H1 (cell line): ENCODE measurements around the gene SHISA6. TPM values are rescaled to one million over a fixed set of nuclear protein-coding genes. Genes with fewer than 3 reads are reported as not detected.

ENCODE experiments used
- CTCF ChIA-PET: fragments of 300-600 bp; sonication (Branson Sonifier 250); formaldehyde crosslinking; loops from one replicate; lab custom pipeline; 2021; ENCODE audit not compliant: partially characterized antibody; lab: Charles Lee
- POLR2A ChIA-PET: fragments of 300-600 bp; sonication (Branson Sonifier 250); formaldehyde crosslinking; loops from one replicate; lab custom pipeline; 2021; ENCODE audit warnings: inconsistent platforms; ENCODE audit not compliant: partially characterized antibody; lab: Charles Lee
- DNase-seq, 2 experiments: peaks; one replicate each; pipeline versions ENCODE4 v3.0.0 to v3.0.0-alpha.2; 2010 to 2022; ENCODE audit warnings: low spot score in 2 of 2, low read depth in 1 of 2, mixed read lengths in 1 of 2
- FAIRE-seq: peaks from 2 replicates; lab custom pipeline; 2011; peaks lifted over from hg19 to GRCh38; lab: Jason Lieb, UNC
- H2AFZ ChIP-seq: 2 replicates; pipeline ENCODE4 v1.8.1; 2012; ENCODE audit warnings: low read length, inconsistent platforms
- H2AK5ac ChIP-seq: 2 replicates; pipeline ENCODE4 v1.6.1; 2013; ENCODE audit warnings: low read depth, low read length
- H2BK120ac ChIP-seq: replicated peaks from 2 replicates; pipeline ENCODE3; 2013; ENCODE audit warnings: low read depth, low read length, inconsistent platforms
- H2BK12ac ChIP-seq: 2 replicates; pipeline ENCODE4 v1.6.1; 2013; ENCODE audit warnings: low read depth, low read length
- H2BK15ac ChIP-seq: 2 replicates; pipeline ENCODE4 v1.6.1; 2013; ENCODE audit warnings: low read length
- H2BK20ac ChIP-seq: 2 replicates; pipeline ENCODE4 v1.6.1; 2013; ENCODE audit warnings: low read length
- H2BK5ac ChIP-seq: 2 replicates; pipeline ENCODE4 v1.6.1; 2013; ENCODE audit warnings: low read depth, low read length
- H3K14ac ChIP-seq: 2 replicates; pipeline ENCODE4 v1.6.1; 2013; ENCODE audit warnings: inconsistent platforms; ENCODE audit not compliant: insufficient read length
- H3K18ac ChIP-seq: 2 replicates; pipeline ENCODE4 v1.6.1; 2013; ENCODE audit warnings: low read length; ENCODE audit errors: extremely low read depth
- H3K23ac ChIP-seq: 2 replicates; pipeline ENCODE4 v1.6.1; 2013; ENCODE audit warnings: inconsistent platforms; ENCODE audit not compliant: insufficient read length
- H3K23me2 ChIP-seq: 2 replicates; pipeline ENCODE4 v1.6.1; 2013; ENCODE audit warnings: low read depth, low read length
- H3K27ac ChIP-seq: 2 replicates; pipeline ENCODE4 v1.6.1; 2011; ENCODE audit warnings: low read depth, low read length, inconsistent platforms
- H3K27me3 ChIP-seq, 4 experiments: replicated peaks in 1 of 4; 1 replicate in 1 of 4; 2 replicates in 3 of 4; pipeline versions ENCODE4 v1.6.1 to v1.8.1; 2011 to 2013; ENCODE audit warnings: low read length in 3 of 4, mild to moderate bottlenecking in 3 of 4, inconsistent platforms in 2 of 4, mixed read lengths in 2 of 4, moderate library complexity in 1 of 4; ENCODE audit not compliant: control insufficient read depth in 3 of 4, insufficient read depth in 3 of 4; ENCODE audit errors: extremely low read depth in 1 of 4
- H3K36me3 ChIP-seq, 4 experiments: 2 replicates each; pipeline versions ENCODE4 v1.6.1 to v1.8.1; 2011 to 2013; ENCODE audit warnings: mild to moderate bottlenecking in 4 of 4, low read length in 3 of 4, moderate library complexity in 2 of 4, control low read depth in 1 of 4, inconsistent platforms in 1 of 4; ENCODE audit not compliant: insufficient read depth in 4 of 4, control insufficient read depth in 2 of 4
- H3K4ac ChIP-seq: replicated peaks from 2 replicates; pipeline ENCODE3; 2013; ENCODE audit warnings: low read length, low read depth, mixed read lengths, inconsistent platforms; ENCODE audit not compliant: insufficient read length
- H3K4me1 ChIP-seq, 4 experiments: replicated peaks in 1 of 4; 1 replicate in 1 of 4; 2 replicates in 3 of 4; pipeline versions ENCODE4 v1.6.1 to v1.8.1; 2011 to 2013; ENCODE audit warnings: low read length in 3 of 4, inconsistent platforms in 2 of 4, mixed read lengths in 1 of 4; ENCODE audit not compliant: insufficient read depth in 4 of 4, control insufficient read depth in 3 of 4
- H3K4me2 ChIP-seq, 2 experiments: 2 replicates each; pipeline versions ENCODE4 v1.6.1 to v1.8.1; 2011 to 2013; ENCODE audit warnings: low read depth in 2 of 2, low read length in 2 of 2, control low read depth in 1 of 2, inconsistent platforms in 1 of 2, mild to moderate bottlenecking in 1 of 2; ENCODE audit not compliant: insufficient read depth in 1 of 2
- H3K4me3 ChIP-seq, 4 experiments: fragments of 200-600, 300-600 bp in 1 of 4; sonication (generic), shearing (Covaris generic), sonication (Bioruptor Twin) in 1 of 4; 2 replicates each; pipeline versions ENCODE4 v1.5.1 to v1.8.1; 2011 to 2016; ENCODE audit warnings: low read length in 4 of 4, low read depth in 3 of 4, control low read depth in 2 of 4, inconsistent platforms in 2 of 4, mild to moderate bottlenecking in 2 of 4, mixed read lengths in 1 of 4, moderate library complexity in 1 of 4; ENCODE audit not compliant: insufficient read depth in 2 of 4; ENCODE audit errors: extremely low read depth in 1 of 4
- H3K56ac ChIP-seq: replicated peaks from 2 replicates; pipeline ENCODE3; 2013; ENCODE audit warnings: low read depth, mild to moderate bottlenecking, mixed read lengths, low read length, inconsistent platforms; ENCODE audit not compliant: insufficient read length
- H3K79me1 ChIP-seq: 2 replicates; pipeline ENCODE4 v1.6.1; 2013; ENCODE audit warnings: low read depth, low read length, control low read depth
- H3K79me2 ChIP-seq, 2 experiments: 2 replicates each; pipeline versions ENCODE4 v1.6.1 to v1.8.1; 2012 to 2013; ENCODE audit warnings: low read length in 2 of 2, mild to moderate bottlenecking in 2 of 2, inconsistent platforms in 1 of 2; ENCODE audit not compliant: insufficient read depth in 2 of 2, control insufficient read depth in 1 of 2
- H3K9ac ChIP-seq, 4 experiments: replicated peaks in 1 of 4; 1 replicate in 1 of 4; 2 replicates in 3 of 4; pipeline versions ENCODE4 v1.6.1 to v1.8.1; 2011 to 2013; ENCODE audit warnings: low read depth in 3 of 4, low read length in 3 of 4, control low read depth in 2 of 4, mild to moderate bottlenecking in 2 of 4, moderate library complexity in 2 of 4, inconsistent platforms in 1 of 4; ENCODE audit errors: extremely low read depth in 1 of 4
- H3K9me3 ChIP-seq, 2 experiments: 2 replicates each; pipeline versions ENCODE4 v1.6.1 to v1.8.1; 2012 to 2013; ENCODE audit warnings: mild to moderate bottlenecking in 2 of 2, moderate library complexity in 2 of 2, control low read depth in 1 of 2, inconsistent platforms in 1 of 2, low read depth in 1 of 2, low read length in 1 of 2, mixed read lengths in 1 of 2; ENCODE audit not compliant: insufficient read depth in 2 of 2
- H4K20me1 ChIP-seq, 2 experiments: replicated peaks in 1 of 2; 2 replicates each; pipeline versions ENCODE3 to v1.8.1; 2011 to 2013; ENCODE audit warnings: inconsistent platforms in 2 of 2, low read length in 2 of 2, mild to moderate bottlenecking in 1 of 2; ENCODE audit not compliant: insufficient read depth in 2 of 2, control insufficient read depth in 1 of 2
- H4K5ac ChIP-seq: 2 replicates; pipeline ENCODE4 v1.6.1; 2013; ENCODE audit warnings: low read length, low read depth, mixed read lengths, inconsistent platforms; ENCODE audit not compliant: insufficient read length
- H4K8ac ChIP-seq: 2 replicates; pipeline ENCODE4 v1.8.0; 2013; ENCODE audit warnings: mild to moderate bottlenecking, moderate library complexity, low read length, inconsistent platforms; ENCODE audit not compliant: insufficient read depth; ENCODE audit errors: extremely low read depth
- H4K91ac ChIP-seq: replicated peaks from 2 replicates; pipeline ENCODE3; 2013; ENCODE audit warnings: low read length, mixed read lengths, inconsistent platforms; ENCODE audit not compliant: insufficient read length
- BCL11A ChIP-seq, 2 experiments: IDR thresholded peaks; one replicate each; pipeline ENCODE4 v1.6.1; 2011; ENCODE audit warnings: low read depth in 2 of 2, low read length in 2 of 2, mild to moderate bottlenecking in 2 of 2
- EP300 ChIP-seq, 2 experiments: IDR thresholded peaks; 1 replicate in 1 of 2; 2 replicates in 1 of 2; pipeline ENCODE4 v1.6.1; 2011 to 2012; ENCODE audit warnings: low read depth in 2 of 2, low read length in 2 of 2, mild to moderate bottlenecking in 2 of 2, borderline replicate concordance in 1 of 2, inconsistent platforms in 1 of 2, moderate library complexity in 1 of 2
- EZH2 ChIP-seq: fragments of 200-600 bp; sonication (generic); IDR thresholded peaks from 2 replicates; pipeline ENCODE4 v1.7.1; 2012; ENCODE audit warnings: low read depth, mild to moderate bottlenecking, moderate library complexity, low read length, inconsistent platforms; ENCODE audit not compliant: severe bottlenecking
- GABPA ChIP-seq: IDR thresholded peaks from 2 replicates; pipeline ENCODE4 v1.6.1; 2011; ENCODE audit warnings: mild to moderate bottlenecking, low read length, moderate library complexity, borderline replicate concordance; ENCODE audit not compliant: insufficient read depth
- KDM1A ChIP-seq: fragments of 200-600, 300-600 bp; sonication (generic); IDR thresholded peaks from 2 replicates; pipeline ENCODE4 v1.7.1; 2016; ENCODE audit warnings: mild to moderate bottlenecking, low read length, borderline replicate concordance
- MAFK ChIP-seq: IDR thresholded peaks from 2 replicates; pipeline ENCODE4 v1.6.1; 2012; ENCODE audit warnings: low read depth, mild to moderate bottlenecking, improper control_type of control experiment, low read length
- POLR2A ChIP-seq, 2 experiments: IDR thresholded peaks; 1 replicate in 1 of 2; 2 replicates in 1 of 2; pipeline ENCODE4 v1.6.1; 2011; ENCODE audit warnings: low read depth in 2 of 2, low read length in 2 of 2, mild to moderate bottlenecking in 2 of 2; ENCODE audit errors: control extremely low read depth in 1 of 2
- RFX5 ChIP-seq: IDR thresholded peaks from 2 replicates; pipeline ENCODE4 v1.6.1; 2011; ENCODE audit warnings: low read depth, low read length, improper control_type of control experiment, borderline replicate concordance
- RNF2 ChIP-seq: fragments of 200-900, 300-1000 bp; sonication (generic); IDR thresholded peaks from 2 replicates; pipeline ENCODE4 v1.7.1; 2016; ENCODE audit warnings: borderline replicate concordance, low read depth, mild to moderate bottlenecking, antibody characterized with exemption, low read length; ENCODE audit not compliant: poor library complexity, severe bottlenecking; ENCODE audit errors: missing control alignments
- RXRA ChIP-seq: IDR thresholded peaks from 2 replicates; pipeline ENCODE4 v1.6.1; 2011; ENCODE audit warnings: low read depth, mild to moderate bottlenecking, low read length, moderate library complexity; ENCODE audit not compliant: insufficient read depth
- SIX5 ChIP-seq: IDR thresholded peaks from 2 replicates; pipeline ENCODE4 v1.6.1; 2011; ENCODE audit warnings: mild to moderate bottlenecking, low read depth, low read length
- SP1 ChIP-seq: IDR thresholded peaks from 2 replicates; pipeline ENCODE4 v1.6.1; 2011; ENCODE audit warnings: low read depth, low read length
- SP2 ChIP-seq: IDR thresholded peaks from 2 replicates; pipeline ENCODE4 v1.6.1; 2012; ENCODE audit warnings: mild to moderate bottlenecking, low read length, inconsistent platforms
- SP4 ChIP-seq: IDR thresholded peaks from 2 replicates; pipeline ENCODE4 v1.6.1; 2012; ENCODE audit warnings: low read length, inconsistent platforms
- TAF1 ChIP-seq: IDR thresholded peaks from 2 replicates; pipeline ENCODE4 v1.6.1; 2011; ENCODE audit warnings: mild to moderate bottlenecking, low read depth, low read length
- TCF12 ChIP-seq: IDR thresholded peaks from 2 replicates; pipeline ENCODE4 v1.6.1; 2011; ENCODE audit warnings: low read depth, mild to moderate bottlenecking, low read length
- WGBS, 2 experiments: shearing (Covaris generic) in 1 of 2; methylation state at CpG; one replicate each; pipeline versions ENCODE4 v1.1.6 to v1.1.7; 2013 to 2015; ENCODE audit warnings: low lambda C conversion rate in 2 of 2, mixed read lengths in 2 of 2, inconsistent platforms in 1 of 2, low coverage in 1 of 2, missing lambda C conversion rate in 1 of 2; ENCODE audit not compliant: insufficient replicate concordance in 2 of 2, insufficient coverage in 1 of 2, insufficient read length in 1 of 2; ENCODE audit errors: extremely low coverage in 1 of 2, missing lambda C conversion rate in 1 of 2; 5-methylcytosine and 5-hydroxymethylcytosine counted together
- polyA plus RNA-seq, 7 experiments: library from polyadenylated mRNA; depleted of rRNA in 3 of 7; stranded (reverse) in 5 of 7; unstranded in 2 of 7; fragments of >200 nt in 5 of 7; fragments of 200-250 nt in 2 of 7; gene quantifications; 1 replicate in 5 of 7; 2 replicates in 1 of 7; 4 replicates in 1 of 7; pipeline versions ENCODE4 v1.2.1 to v1.2.3, GENCODE V29; 2011 to 2013; ENCODE audit warnings: missing spikeins in 2 of 7, mixed read lengths in 2 of 7
- total RNA-seq: library from RNA; stranded (reverse); fragmentation: NEBNext Ultra II Directional; extraction: Animal tissue kit (Norgen Biotek cat#: 25700); gene quantifications from 2 replicates; pipeline ENCODE4 v1.2.1, GENCODE V29; 2021

Gene SHISA6
- total and polyA plus RNA-seq, 2 of the 8 experiments (the other 6 are each of a cell fraction or from before 2014, with no cell fraction given) = 2.9 to 4.8 TPM

DNA sequence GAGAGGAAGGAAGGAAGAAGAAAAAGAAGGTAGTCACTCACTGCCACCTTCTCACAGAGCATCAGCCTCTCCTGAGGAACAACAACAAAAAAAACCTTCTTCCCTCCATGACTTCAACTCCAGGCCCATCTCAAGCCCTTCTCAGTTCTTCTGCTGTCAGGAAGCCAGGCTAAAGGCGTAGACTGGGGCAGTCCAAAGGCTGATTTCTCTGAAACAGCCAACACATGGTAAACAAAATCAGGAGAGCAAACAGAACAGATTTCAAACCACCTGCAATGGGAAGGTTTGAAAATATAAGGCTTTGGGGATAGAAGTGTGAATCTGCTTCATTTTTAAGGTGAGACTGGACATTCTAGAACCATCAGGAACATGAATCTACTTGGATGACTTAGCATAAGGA lies 200.0 kb downstream of the SHISA6 start:
- Histone ChIP-seq H3K79me2 (no peaks in the 10 kb centered on the region), H3K9me3 (no peaks in the 10 kb centered on the region), H2BK15ac (no peak overlapping the region), H3K14ac (no peak overlapping the region), H2AK5ac (no peak overlapping the region), H3K27me3 (no peaks in the 10 kb centered on the region), H2AFZ (no peak overlapping the region), H3K56ac (no peak overlapping the region), H3K23me2 (no peaks in the 10 kb centered on the region), H4K8ac (no peak overlapping the region), H4K91ac (no peak overlapping the region), H3K18ac (no peak overlapping the region), H3K4me1 (no peaks in the 10 kb centered on the region), H3K9ac (no peak overlapping the region), H3K36me3 (no peaks in the 10 kb centered on the region), H3K4ac (no peak overlapping the region), H3K23ac (no peak overlapping the region), H4K5ac (no peak overlapping the region), H4K20me1 (no peaks in the 10 kb centered on the region), H3K4me2 (no peak overlapping the region), H2BK20ac (no peak overlapping the region), H3K27ac (no peak overlapping the region), H3K4me3 (no peak overlapping the region), H2BK5ac (no peak overlapping the region), H3K79me1 (no peaks in the 10 kb centered on the region), H2BK12ac (no peak overlapping the region), H2BK120ac (no peak overlapping the region)
- WGBS, 2 experiments = 94% methylated on average over 1 of the region's 1 CpG; no CpG with 5 or more reads in 1 of the 2 experiments
- DNase-seq (no peak), FAIRE-seq (no peak)
- CTCF ChIA-PET = no interaction called here
- POLR2A ChIA-PET = no interaction called here
- TF ChIP-seq TAF1 = no peak
- TF ChIP-seq EP300 (IDR thresholded peaks at IDR 0.05; ENCODE audit: borderline replicate concordance in 1 of 2, low read depth in 2 of 2, low read length in 2 of 2) = no peak
- TF ChIP-seq SP1 = no peak
- TF ChIP-seq SP2 = no peak
- no peak for TF ChIP-seq KDM1A
- no peak for TF ChIP-seq RFX5
- no peak for TF ChIP-seq SIX5
- no peak for TF ChIP-seq GABPA
- TF ChIP-seq MAFK = no peak
- TF ChIP-seq SP4 = no peak
- TF ChIP-seq RXRA = no peak
- no peak for TF ChIP-seq TCF12
- TF ChIP-seq RNF2 = no peak
- TF ChIP-seq EZH2 = no peak
- TF ChIP-seq BCL11A (IDR thresholded peaks at IDR 0.05; ENCODE audit: low read depth in 2 of 2, low read length in 2 of 2) = no peak
- TF ChIP-seq POLR2A (IDR thresholded peaks at IDR 0.05; ENCODE audit: control extremely low read depth in 1 of 2, low read depth in 2 of 2, low read length in 2 of 2) = no peak
